CD4-positive, alpha-beta T cell treated with Interleukin-21 for 1 hour (primary cell): ENCODE measurements around the gene GRIK5.

Experiments
- DNase-seq: peaks from one replicate; pipeline ENCODE4 v3.0.0-alpha.2; 2020

Gene GRIK5

DNA sequence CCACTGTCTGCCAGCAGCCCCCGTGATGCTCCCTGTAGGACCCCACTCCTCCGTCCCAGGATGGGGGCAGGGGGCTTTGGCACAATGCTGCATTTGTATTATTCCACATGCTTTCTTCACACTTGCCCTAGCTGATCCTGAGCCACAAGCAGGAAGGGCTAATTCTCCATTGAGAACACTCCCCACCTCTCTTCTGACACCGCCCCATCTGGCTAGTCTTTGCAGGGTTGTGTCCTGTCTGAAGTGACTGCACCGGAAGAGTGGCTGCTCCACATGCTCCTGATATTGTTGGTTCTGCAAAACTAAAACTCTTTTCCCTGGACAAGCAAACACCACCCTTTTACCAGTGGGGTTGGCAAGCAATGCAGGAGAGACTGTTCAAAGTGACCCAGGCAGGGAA lies 23.9 kb upstream of the GRIK5 start:
- no peak for DNase-seq

DNA sequence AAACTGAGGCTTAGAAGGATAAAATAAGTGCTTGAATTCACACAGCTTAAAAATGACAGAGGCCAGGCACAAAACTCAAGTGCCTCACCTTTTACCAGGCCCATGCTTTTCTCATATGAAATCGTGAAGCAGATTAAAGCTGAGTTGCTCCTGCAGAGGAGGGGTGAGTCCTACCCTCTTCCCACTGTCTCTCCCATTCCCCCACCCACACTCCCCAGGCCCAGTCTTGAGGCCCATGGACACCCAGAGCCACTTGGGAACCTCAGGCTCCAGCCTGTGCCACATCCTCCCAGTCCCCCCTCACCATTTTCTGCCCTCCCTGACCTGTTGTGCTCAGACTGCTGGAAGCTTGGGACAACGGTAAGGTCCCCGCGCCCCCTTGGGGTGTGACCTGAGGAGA lies 23.5 kb upstream of the GRIK5 start:
- DNase-seq = no peak

GRCh38 chr19:42092350-42092749 lies 22.3 kb upstream of the GRIK5 start:
- peak; percentile 50 for DNase-seq

DNA sequence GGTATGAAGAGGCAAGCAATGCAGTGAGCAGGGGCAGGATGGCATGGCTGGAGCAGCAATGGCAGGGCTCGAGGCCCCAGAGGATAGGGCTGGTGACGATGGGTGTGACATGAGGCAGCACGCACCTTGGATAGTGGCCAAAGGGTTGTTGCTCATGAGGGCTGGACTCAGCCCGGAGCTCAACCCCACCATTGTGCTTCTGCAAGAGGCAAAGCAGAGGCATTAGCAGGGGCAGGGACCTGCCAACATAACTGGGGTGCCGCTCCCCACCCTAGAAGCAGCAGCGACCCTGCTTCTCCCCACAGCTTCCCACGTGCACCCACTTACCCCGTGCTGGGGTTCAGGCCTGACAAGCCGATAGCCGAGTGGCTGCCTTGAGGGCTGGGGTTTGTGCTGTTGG lies 21.7 kb upstream of the GRIK5 start:
- no peak for DNase-seq

DNA sequence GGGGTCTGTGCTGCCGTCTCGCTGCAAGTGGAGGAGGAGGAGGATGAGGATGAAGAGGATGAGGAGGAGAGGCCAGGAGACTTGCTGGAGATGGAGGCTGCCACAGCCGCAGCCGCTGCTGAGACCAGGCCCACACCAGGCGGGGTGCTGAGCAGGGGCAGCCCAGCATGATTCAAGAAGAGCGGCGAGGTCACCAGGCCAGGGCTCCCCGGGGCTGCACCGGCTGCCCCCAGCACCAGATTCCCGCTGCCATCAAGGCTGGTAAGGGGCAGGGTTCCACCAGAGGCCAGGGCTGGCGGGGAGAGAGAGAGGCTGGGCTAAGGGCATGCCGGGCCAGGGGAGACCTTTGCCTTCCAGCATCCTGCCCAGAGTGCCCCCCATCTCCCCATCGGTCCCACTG lies 21.3 kb upstream of the GRIK5 start:
- no peak for DNase-seq

DNA sequence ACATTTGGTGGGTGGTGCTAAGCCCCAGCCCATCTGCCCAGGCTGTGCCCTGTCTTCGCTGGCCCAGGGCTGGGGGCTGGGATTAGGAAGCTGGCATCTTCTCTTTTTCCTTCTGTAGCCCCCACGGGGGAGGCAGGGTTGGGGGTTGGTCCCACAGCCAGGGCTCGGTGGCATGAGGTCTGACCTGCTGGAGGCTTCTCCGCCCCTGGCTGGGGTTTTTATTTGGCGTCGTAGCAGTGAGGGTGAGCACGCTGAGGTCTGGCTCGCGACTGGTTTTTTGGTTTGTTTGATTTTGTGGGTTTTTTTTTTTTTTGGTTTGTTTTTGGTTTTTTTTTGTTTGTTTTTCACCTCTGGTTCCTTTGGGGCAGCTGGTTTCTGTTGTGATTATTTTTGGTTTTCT lies 20.7 kb upstream of the GRIK5 start:
- DNase-seq = peak; percentile 15

DNA sequence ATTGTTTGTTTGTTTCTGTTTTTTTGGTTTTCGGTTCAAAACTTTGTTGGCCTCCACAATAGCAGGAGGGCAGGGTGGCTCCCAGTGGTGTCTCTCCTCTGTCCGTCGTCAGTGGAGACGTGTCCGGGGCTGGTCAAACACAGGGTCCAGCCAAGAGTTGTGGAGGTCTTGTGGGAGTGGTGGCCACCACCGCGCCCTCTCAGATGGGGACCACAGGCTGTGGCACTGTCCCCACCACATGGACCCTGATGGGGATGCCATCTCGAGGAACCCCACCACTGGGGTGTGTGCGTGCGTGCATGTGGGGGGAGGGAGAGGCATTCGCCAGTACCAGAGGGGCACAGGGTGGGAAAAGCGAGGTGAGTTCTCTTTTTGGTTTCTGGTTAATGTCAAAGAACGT lies 19.8 kb upstream of the GRIK5 start:
- no peak for DNase-seq

DNA sequence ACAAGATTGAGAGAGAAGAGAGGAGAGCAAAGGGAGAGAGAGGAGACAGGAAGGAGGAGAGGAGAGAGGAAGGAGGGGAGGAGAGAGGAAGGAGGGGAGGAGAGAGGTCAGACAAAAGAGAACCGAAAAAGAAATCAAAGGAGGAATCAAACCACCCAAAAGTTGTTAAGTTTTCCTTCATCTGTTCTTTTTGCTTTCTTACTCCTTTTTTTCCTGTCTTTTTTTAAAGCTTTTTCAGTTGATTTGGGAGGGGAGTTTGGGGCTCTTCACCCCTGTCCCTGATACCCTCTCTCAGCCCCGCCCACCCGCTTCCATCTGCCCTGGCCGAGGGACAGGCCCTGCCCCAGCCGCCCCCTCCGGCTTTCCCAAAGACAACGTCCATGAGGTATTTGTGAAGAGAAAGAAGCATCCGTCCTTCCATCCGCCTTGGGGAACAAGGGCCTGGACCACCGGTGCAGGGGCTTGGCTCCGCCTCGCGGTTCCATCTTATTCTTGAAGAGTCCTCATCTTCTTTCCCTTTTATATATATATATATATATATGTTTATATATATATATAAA lies 19.3 kb upstream of the GRIK5 start:
- no peak for DNase-seq

DNA sequence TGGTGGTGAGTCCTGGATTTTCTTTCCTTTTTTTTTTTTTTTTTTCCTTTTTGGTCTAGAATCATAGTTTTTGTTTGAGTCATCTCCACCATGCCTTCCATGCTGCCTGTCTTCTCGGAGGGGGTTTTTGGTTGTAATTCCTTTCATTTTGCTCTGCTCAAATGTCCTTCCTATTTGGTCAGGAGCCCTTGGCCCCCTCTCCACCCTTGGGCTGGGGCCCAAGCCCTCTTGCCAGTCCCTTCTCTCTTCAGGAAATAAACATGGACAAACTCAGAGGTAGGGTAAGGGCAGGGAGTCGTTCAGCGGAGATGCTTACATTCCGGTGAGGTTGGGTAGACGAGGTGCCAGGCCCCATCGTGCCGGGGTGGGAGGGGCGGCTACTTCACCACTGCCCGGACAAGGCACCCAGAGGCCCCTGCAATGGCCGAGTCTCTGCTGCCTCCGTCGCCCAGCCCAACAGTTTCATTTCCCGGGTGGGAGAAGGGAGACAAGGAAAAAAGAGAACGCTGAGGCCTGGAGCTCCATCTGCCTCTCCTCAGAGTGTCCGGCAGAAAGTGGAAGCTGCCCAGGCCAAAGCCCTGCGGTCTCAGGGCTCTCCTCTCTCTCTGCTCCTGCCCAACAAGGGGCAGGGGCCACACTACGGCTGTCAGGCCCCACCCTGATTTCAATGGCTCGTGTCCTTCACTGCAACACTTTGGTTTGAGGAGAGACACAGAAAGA lies 18.6 kb upstream of the GRIK5 start:
- DNase-seq = no peak

GRCh38 chr19:42086770-42087550 lies 17.0 kb upstream of the GRIK5 start:
- no peak for DNase-seq

DNA sequence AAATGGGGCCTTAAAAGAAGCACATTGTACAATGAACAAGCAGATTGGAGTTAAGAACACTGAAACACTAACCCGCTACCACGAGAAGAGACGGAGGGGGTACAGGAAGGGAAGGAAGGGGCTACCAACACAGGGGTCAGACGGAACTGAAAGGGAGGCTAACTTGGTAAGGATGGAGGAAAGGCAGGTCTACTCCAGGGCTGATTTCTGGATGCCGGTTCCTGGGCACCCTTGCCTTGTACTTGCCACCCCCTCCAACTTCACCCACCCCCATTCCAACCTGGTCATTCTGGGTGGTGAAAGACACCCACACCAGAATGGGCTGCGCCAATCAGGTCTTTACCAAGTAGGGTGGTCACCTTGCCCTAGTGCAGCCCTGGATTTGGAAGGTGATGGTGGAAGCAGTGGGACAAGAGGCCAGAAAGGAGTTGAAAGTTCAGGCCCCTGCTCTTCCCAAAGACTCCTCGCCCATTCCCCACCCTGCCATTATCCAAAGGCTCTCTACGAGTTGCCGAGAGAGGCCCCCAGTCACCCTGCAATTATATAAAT lies 16.3 kb upstream of the GRIK5 start:
- DNase-seq = no peak

DNA sequence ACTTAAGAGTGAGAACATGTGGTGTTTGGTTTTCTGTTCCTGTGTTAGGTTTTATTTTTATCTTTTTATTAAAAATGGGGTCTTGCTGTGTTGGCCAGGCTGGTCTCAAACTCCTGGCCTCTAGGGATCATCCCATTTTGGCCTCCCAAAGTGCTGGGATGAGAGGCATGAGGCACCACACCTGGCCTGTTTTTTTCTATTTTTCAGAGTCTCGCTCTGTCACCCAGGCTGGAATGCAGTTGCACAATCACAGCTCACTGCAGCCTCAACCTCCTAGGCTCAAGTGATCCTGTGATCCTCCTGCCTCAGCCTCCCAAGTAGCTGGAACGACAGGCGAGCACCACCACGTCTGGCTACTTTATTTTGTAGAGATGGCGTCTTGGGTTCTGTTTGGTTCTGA lies 13.5 kb upstream of the GRIK5 start:
- no peak for DNase-seq

GRCh38 chr19:42081584-42082203 lies 11.7 kb upstream of the GRIK5 start:
- DNase-seq = peak; percentile 35

- no peak for DNase-seq
Measured at GRCh38 chr19:42080764-42081375, 10.9 kb upstream of the GRIK5 start.

- DNase-seq = no peak
Measured at GRCh38 chr19:42079886-42080763, 10.1 kb upstream of the GRIK5 start.

- no peak for DNase-seq
Measured at GRCh38 chr19:42079276-42079669, 9.3 kb upstream of the GRIK5 start.

GRCh38 chr19:42078538-42079275 lies 8.7 kb upstream of the GRIK5 start:
- no peak for DNase-seq

GRCh38 chr19:42078058-42078457 lies 8.1 kb upstream of the GRIK5 start:
- no peak for DNase-seq

- DNase-seq = no peak
Measured at GRCh38 chr19:42076380-42076944, 6.5 kb upstream of the GRIK5 start.

GRCh38 chr19:42075616-42076379 lies 5.8 kb upstream of the GRIK5 start, which contains the start of gene ZNF574:
TSS of gene ZNF574 (plus strand) at chr19:42076166. CDS start at chr19:42078607, 2,441 bp downstream.
- peak; percentile 99 for DNase-seq
